NCI-H1105 (cell line): Measurements from ENCODE around the gene HIGD1A.

Source experiments
- DNase-seq: peaks from one replicate; lab custom pipeline; 2025; lab: John Stamatoyannopoulos, UW

The HIGD1A gene

GRCh38 chr3:42799376-42799775, 4.9 kb downstream of the HIGD1A start:
- no peak for DNase-seq

GRCh38 chr3:42796332-42796885, 7.9 kb downstream of the HIGD1A start:
- DNase-seq = no peak

GRCh38 chr3:42795621-42796181, 8.6 kb downstream of the HIGD1A start:
- no peak for DNase-seq

- DNase-seq = no peak
Observed at GRCh38 chr3:42790714-42791229, 13.5 kb downstream of the HIGD1A start.

- no peak for DNase-seq
Observed at GRCh38 chr3:42786631-42787030, 17.7 kb downstream of the HIGD1A start.

- DNase-seq = no peak
Observed at GRCh38 chr3:42786212-42786611, 18.1 kb downstream of the HIGD1A start.

GRCh38 chr3:42780892-42781700, 23.2 kb downstream of the HIGD1A start:
- DNase-seq = no peak

GRCh38 chr3:42780398-42780797, 23.9 kb downstream of the HIGD1A start:
- no peak for DNase-seq

GRCh38 chr3:42778644-42779043, 25.6 kb downstream of the HIGD1A start:
- DNase-seq = no peak

- DNase-seq = no peak
Observed at GRCh38 chr3:42773409-42773751, 30.9 kb downstream of the HIGD1A start.

- peak; percentile 78 for DNase-seq
Observed at GRCh38 chr3:42772670-42773408, 31.5 kb downstream of the HIGD1A start, which contains the start of gene CCDC13. TSS of gene CCDC13 (minus strand) at chr3:42773253. CDS start at chr3:42758345, 14,908 bp downstream.

- no peak for DNase-seq
Observed at GRCh38 chr3:42771271-42771670, 33.0 kb downstream of the HIGD1A start.

GRCh38 chr3:42769477-42770131, 34.7 kb downstream of the HIGD1A start:
- DNase-seq = no peak

- DNase-seq = no peak
Observed at GRCh38 chr3:42764561-42765295, 39.6 kb downstream of the HIGD1A start.

GRCh38 chr3:42764115-42764514, 40.2 kb downstream of the HIGD1A start:
- DNase-seq = no peak

- DNase-seq = no peak
Observed at GRCh38 chr3:42763021-42763420, 41.3 kb downstream of the HIGD1A start.

GRCh38 chr3:42762046-42762724, 42.1 kb downstream of the HIGD1A start:
- DNase-seq = no peak

- no peak for DNase-seq
Observed at GRCh38 chr3:42758126-42758525, 46.2 kb downstream of the HIGD1A start.

GRCh38 chr3:42756681-42757213, 47.5 kb downstream of the HIGD1A start:
- DNase-seq = no peak
